ENCODE data around the gene TRAPPC8. TPM values are rescaled to one million over a fixed set of nuclear protein-coding genes. Genes with fewer than 3 reads are reported as not detected.
A peak's percentile ranks its signal among the peaks of the same experiment; 100 is the strongest.
"Not testable (repeated sequence)": the region's sequence is repeated elsewhere in the genome, so short reads cannot be mapped to it uniquely, and the experiment has no call there.

TRAPPC8 gene, protein sequence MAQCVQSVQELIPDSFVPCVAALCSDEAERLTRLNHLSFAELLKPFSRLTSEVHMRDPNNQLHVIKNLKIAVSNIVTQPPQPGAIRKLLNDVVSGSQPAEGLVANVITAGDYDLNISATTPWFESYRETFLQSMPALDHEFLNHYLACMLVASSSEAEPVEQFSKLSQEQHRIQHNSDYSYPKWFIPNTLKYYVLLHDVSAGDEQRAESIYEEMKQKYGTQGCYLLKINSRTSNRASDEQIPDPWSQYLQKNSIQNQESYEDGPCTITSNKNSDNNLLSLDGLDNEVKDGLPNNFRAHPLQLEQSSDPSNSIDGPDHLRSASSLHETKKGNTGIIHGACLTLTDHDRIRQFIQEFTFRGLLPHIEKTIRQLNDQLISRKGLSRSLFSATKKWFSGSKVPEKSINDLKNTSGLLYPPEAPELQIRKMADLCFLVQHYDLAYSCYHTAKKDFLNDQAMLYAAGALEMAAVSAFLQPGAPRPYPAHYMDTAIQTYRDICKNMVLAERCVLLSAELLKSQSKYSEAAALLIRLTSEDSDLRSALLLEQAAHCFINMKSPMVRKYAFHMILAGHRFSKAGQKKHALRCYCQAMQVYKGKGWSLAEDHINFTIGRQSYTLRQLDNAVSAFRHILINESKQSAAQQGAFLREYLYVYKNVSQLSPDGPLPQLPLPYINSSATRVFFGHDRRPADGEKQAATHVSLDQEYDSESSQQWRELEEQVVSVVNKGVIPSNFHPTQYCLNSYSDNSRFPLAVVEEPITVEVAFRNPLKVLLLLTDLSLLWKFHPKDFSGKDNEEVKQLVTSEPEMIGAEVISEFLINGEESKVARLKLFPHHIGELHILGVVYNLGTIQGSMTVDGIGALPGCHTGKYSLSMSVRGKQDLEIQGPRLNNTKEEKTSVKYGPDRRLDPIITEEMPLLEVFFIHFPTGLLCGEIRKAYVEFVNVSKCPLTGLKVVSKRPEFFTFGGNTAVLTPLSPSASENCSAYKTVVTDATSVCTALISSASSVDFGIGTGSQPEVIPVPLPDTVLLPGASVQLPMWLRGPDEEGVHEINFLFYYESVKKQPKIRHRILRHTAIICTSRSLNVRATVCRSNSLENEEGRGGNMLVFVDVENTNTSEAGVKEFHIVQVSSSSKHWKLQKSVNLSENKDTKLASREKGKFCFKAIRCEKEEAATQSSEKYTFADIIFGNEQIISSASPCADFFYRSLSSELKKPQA (N-terminal part only)
- polyA plus RNA-seq (2013, experiment 1 of 2; ENCODE audit: insufficient read length), result 23.8 TPM
- polyA plus RNA-seq (2013, experiment 2 of 2; ENCODE audit: insufficient read length), result 22.6 TPM

DNA sequence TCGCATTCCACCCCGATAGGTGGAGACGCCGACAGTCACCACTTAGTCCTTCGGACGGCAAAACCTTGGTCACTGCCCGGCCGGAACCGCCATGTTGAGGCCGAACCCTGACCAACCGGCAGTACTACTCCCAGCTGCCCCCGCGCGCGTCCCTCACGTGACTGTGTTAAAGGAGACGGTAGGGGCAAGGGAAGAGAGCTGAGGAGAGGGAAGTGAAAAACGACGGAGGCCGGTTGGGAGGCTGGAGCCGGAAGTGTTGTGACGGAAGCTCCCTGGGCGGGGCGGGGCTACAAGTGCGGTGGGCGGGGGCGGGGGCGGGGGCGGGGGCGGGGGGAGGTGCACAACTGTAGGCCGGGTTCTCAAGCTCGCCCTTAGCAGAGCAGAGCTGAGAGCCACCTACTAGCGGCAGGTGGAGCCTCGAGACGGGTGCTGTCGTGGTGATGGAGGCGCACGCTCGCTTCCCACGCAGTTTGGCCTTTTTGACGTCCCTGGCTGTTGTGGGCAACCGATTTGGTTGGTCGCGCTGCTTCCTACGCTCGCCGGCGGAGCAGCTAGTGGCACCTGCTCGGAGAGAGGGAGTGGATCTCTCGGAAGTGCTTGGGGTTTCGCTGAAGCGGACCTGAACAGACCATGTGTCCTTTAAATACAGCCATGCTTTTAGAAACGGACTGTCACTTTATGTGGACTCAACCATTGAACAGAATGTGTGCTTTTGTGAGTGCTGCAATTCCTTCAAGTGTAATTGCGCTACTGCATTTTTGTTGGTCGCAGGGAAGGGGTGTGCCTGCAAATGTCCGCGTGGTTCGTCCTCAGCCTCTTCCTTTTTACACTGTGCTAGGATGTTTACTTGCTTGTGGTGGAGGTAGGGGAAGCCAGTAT is at the start of gene TRAPPC8:
Gene TRAPPC8 (minus strand): TSS at position 130 of the 879 bp plus-strand sequence. CDS start 364 bp downstream, outside the sequence.
- peak; percentile 98 for DNase-seq

DNA sequence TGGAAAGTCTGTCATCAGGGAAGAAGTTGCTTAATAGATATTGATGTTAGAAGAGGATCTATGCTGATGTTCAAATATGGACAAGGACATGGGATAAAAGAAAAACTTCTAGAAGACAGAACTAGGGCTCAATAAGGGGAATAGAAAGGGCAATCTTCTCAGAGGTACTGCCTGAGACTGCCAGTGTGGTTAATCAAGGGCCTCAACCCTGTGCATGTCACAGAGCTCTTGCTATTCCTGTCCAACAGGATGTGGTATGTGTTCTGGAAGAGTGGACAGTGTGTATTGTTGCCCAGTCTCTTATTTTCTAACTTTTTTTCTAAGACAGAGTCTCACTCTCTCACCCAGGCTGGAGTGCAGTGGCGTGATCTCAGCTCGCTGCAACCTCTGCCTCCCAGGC is 47.9 kb upstream of the TRAPPC8 start:
- DNase-seq, result no peak

DNA sequence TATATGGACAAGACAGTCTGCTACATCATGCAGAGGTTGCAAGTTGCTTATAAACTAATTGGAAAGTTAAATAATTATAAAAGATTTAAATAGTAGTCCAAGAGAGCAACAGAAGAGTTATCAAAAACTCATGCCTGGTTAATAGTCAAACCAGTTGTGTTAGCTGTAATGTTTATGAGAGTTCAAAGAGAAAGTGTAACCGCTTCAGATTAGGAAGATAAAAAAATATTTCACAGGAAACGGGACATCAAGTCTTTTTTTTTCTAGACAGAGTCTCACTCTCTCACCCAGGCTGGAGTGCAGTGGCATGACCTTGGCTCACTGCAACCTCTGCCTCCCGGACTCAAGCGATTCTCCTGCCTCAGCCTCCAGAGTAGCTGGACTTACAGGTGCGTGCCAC is 41.0 kb upstream of the TRAPPC8 start:
- DNase-seq, result no peak

DNA sequence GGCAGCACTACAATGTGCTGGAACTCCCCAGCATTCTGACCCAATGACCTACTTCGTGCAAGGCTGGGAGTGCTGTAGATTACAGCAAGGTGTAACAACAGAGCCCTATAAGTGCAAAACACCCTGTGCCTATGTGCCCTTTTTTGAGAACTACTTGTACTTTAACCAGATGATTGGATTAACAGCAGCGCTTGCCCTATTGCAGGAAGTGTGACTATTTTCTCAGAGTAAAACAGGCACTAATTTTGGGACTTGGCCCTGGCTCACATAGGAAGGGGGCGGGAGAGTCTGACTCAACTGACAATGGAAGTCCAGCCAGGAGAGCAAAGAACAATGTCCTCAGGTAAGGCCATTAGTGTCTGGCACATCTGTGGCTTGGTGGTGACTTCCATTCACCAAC is 40.1 kb upstream of the TRAPPC8 start:
- DNase-seq, result no peak

DNA sequence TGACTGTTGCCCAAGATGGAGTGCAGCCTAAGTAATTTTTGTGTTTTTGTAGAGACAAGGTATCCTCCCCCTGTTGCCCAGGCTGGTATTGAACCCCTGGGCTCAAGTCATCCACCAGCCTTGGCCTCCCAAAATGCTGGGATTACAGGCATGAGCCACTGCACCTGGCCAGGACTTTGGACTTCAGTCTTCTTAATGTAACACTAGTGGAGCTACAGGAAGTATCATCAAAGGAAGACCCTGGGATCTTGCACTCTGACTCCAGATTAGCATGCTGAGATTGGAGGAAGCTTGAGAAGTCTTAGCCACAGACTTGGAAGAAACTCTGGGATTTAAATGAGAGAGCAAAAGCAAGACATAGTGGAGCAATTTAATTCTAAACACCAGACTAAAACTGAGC is 37.9 kb upstream of the TRAPPC8 start:
- DNase-seq, result no peak

DNA sequence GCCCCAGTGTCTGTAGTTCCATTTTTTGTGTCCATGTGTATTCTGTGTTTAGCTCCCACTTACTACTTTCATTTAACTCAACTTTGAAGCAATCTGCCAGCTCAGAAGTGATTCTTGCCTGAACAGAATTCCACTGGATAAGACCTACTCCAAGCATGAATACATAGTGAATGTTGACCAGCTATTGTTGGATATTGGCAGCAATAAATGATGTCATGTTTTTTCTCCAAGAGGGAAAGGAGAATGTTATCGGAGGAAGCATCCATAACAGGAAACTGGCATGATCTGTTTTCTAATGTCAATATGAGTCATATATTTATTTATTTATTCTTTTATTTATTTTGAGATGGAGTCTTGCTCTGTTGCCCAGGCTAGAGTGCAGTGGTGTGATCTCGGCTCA is 36.8 kb upstream of the TRAPPC8 start:
- no peak for DNase-seq

DNA sequence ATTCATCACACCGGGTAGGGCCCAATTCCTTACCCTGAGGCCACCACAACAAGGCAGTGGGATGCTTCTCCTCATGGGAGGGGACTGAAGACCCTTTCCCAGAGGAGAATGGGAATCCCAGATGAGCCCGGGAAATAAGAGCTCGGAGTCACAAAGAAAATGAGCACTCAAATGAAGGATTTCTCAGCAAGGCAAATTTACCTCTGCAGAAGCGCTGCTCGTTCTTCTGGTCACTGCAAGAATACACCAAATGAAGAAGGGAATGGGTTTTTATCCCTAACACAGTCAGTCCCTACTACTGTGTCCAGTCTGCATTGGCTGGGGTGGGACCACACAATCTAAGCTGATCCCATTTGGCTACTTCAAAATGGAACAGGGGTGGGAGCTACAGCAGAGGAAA is 35.7 kb upstream of the TRAPPC8 start:
- no peak for DNase-seq

DNA sequence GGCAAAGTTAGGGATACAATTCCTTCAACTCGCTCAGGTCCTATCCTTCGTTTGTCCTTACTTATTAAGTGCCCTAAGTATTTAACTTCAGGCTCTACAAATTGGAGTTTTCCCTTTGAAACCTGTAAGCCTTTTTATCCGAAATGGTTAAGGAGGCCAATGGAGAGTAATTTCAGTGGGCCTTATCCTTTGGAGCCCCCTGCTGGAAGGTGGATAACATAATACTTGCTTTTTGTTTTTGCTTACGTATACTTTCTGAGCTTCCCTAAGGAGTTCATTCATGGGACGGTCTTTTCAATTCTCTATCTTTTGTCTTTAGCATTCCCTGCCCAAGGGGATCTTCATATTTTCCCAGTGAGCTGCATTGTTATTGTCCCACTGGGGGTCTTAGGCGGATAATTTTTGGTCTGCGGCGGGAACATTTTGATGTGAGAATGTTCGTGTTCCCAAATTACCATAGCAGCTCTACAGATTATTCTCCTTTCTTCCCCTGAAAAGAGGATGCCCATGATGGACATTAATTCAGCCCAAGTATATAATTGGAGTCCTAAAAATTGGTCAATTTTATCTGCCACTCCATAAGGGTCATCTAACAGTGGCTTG is 34.4 kb upstream of the TRAPPC8 start:
- peak; percentile 27 for DNase-seq

DNA sequence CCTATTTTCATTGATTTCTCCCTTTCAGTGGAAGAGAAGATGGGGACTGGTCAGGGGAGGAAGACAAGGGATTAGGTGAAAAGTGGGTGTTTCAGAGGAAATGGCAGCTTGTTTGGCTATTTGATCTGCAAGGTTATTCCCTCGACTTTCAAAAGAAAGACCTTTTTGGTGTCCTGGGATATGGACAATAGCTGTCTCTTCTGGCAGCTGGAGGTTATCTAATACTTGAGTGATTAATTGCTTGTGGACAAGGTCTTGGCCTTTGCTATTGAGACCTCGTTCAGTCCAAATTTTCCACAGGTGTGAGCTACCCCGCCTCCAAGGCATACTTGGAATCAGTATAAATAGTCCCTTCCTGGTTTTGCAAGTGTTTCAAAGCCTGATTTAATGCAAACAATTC is 33.3 kb upstream of the TRAPPC8 start:
- no peak for DNase-seq

DNA sequence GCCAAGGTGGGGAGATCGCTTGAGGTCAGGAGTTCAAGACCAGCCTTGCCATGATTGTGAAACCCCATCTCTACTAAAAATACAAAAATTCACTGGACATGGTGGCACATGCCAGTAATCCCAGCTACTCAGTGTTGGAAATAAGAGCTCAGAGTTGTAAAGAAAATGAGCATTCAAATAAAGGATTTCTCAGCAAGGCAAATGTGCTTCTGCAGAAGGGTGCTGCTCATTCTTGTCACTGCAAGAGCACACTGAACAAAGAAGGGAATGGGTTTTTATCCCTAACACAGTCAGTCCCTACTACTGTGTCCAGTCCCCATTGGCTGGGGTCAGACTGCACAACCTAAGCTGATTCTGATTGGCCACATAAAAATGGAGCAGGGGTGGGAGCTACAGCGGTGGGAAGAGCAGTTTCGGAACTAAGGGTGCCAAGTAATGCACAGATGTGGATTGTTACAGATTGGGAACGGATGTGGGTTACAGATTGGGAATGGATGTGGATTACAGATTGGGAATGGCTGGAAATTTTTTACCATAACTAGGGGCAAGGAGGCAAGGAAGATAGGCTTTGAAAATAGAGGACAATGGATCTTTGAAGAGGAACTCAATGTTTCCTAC is 31.1 kb upstream of the TRAPPC8 start:
- DNase-seq, result no peak

DNA sequence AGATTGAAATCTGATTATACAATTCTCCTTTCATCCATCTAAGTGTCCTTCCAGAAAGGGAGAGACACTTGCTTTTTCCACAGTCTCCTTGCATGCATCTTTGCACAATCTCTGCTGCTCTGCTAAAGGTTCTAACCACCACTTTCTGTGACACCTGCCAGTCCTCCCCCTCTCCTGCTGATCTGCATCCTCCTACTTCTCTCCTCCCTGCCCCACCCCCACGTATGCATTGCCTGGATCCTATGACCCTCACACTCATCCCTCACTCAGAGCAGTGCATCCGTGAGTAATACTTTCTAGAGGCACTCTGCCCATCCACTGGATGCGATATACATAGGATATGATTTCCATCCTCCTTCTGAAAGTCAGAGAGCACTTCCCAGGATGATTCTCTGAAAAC is 27.7 kb upstream of the TRAPPC8 start:
- no peak for DNase-seq

DNA sequence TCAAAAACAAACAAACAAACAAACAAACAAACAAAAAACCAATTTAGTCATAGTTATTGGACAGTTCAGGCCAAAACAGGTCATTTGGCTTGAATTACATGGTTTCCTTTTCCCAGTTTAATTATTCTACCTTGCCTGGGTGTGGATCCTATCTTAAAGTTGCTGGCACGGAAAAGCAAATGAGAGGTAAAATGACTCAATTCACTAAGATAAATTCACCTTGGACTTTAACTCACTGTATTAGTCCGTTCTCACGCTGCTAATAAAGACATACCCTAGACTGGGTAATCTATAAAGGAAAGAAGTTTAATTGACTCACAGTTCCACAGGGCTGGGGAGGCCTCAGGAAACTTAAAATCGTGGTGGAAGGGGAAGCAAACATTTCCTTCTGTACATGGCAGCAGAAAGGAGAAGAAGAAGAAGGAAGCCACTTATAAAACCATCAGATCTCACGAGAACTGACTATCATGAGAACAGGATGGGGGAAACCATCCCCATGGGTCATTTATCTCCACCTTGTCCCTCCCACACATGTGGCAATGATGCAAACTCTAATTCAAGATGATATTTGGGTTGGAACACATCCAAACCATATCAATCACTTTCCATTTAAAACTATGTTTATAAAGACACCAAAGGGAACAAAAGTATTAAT is 22.5 kb upstream of the TRAPPC8 start:
- no peak for DNase-seq

DNA sequence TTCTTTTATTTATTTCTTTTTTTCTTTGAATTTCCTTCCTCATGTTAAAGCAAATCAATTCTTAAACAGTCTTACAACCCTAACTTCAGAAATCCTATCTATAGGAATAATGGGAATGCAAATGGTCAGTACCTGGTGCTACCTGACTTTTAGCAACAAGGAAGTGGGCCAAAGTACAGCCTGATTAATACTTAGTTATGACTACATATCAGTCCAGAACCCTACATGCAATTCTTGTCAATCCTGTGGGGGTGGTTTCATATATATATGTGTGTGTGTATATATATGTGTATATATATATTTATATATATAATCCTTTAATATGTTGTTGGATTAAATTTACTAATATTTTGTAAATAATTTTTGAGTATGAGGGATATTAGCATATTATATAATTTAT is 14.8 kb upstream of the TRAPPC8 start:
- DNase-seq, result no peak

DNA sequence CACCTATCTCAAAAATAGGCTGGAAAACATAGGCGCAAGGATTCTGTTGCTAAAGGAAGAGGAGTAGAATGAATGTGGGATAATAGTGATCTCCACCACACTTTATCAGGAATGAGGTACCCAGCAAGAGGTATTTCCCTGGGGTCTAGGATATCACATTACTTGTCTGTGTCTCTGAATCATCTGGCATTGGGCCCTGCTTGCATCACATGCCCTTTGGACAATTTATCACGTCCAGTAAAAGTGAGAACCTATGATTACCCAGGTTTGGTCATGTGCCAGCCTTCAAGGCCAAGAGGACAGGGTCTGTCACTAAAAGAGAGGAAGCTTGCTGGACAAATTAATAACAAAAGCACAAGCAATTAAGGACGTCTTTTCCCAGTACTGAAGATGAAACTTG is 11.4 kb upstream of the TRAPPC8 start:
- peak; percentile 8 for DNase-seq

DNA sequence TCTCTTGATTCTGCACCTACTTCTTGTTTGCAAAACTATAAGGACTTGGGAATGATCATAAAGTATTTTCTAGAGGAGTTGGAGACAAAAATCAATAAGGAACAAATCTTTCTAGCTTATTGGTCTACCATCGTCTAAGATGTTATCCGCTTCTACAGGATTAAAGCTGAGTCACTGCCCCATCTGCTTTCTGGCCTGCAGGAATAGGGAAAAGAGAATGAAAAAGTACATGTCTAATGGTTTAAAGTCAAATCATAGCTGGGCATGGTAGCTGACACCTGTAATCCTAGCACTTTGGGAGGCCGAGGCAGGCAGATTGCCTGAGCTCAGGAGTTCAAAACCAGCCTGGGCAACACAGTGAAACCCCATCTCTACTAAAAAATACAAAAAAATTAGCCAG is 10.8 kb upstream of the TRAPPC8 start:
- not testable (repeated sequence) for DNase-seq

DNA sequence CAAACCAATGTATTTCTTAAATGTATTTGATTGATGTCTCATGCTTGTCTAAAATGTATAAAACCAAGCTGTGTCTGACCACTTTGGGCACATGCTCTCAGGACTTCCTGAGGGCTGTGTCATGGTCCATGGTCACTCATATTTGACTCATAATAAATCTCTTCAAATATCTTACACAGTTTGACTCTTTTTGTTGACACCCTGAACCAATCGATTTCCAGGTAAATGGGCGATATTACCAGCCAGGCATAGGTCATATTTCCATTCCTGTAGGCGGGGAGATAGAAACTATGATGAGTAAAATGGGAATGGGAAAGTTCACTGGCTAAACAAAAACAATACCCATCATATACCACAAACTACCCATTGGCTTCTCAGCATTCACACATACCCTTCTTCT is 9.3 kb upstream of the TRAPPC8 start:
- DNase-seq, result no peak

DNA sequence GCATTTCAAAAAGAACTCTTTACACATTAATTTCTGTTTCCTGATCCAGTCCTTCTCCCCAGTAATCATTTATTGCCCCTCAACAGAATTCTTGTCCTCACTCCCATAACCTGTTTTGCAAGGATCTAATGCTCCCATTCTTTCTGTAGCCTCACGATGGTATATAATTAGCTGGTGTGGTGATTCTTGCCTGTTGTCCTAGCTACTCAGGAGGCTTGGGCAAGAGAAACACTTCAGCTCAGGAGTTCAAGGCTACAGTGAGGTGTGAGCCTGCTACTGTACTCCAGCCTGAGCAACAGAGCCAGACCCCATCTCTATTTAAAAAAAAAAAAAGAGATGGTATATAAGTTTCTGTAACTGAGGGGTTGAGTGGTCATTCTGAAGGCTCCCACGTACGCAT is 7.7 kb upstream of the TRAPPC8 start:
- DNase-seq, result no peak

DNA sequence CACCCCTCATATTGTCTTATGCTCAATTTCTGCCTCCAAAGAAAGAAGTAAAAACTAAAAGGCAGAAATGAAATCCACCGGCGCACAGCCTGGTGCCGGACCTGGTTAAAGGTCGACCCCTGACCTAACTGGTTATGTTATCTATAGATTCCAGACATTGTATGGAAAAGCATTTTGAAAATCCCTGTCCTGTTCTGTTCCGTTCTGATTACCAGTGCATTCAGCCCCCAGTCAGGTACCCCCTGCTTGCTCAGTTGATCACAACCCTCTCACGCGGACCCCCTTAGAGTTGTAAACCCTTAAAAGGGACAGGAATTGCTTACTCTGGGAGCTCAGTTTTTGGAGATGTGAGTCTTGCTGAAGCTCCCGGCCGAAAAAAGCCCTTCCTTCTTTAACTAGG is 5.4 kb upstream of the TRAPPC8 start:
- DNase-seq, result not testable (repeated sequence)

DNA sequence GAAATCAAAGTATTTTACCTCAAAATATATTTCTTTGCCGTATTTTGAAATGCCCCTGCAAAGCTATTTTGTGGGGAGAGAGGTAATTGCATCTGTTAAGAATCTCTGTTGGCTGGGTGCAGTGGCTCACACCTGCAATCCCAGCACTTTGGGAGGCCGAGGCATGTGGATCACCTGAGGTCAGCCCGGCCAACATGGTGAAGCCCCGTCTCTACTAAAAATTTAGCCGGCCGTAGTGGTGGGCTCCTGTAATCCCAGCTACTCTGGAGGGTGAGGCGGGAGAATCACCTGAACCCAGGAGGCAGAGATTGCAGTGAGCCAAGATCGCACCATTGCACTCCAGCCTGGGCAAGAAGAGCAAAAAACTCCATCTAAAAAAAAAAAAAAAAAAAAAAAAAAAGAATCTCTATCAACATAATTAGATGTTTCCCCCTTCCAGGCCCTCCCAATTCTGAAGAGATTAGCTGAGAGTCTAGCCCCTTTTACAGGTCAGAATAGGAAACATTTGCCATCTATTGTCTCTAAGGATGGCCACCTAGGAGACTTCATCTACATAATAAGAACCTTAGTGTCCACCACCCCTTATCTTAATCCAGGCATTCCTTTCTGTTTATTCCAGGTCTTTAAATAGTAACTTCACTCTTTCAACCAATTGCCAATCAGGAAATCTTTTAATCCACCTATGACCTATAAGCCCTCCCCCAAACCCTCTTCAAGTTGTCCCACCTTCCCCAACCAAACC is 3.5 kb upstream of the TRAPPC8 start:
- DNase-seq, result no peak
